ENCODE data around the gene SMIM11. TPM values are rescaled to one million over a fixed set of nuclear protein-coding genes. Genes with fewer than 3 reads are reported as not detected.
"Not testable (repeated sequence)": the region's sequence is repeated elsewhere in the genome, so short reads cannot be mapped to it uniquely, and the experiment has no call there.

The SMIM11 gene
- 1 to 10 TPM in 3 of 4 donors, under 1 TPM in 1; 0.34 to 7.7 (median 4.7) TPM for total RNA-seq

GRCh38 chr21:34374940-34375618 is at the start of gene SMIM11:
Gene SMIM11 (plus strand): TSS chr21:34375507. CDS start chr21:34379505, 3,998 bp downstream.
- no CpG with 5 or more reads among the region's 49 CpGs for WGBS, 2 donors
- DNase-seq (ENCODE audit: low spot score in 2 of 2); intact Hi-C loops (cut with DNase I; ENCODE audit: low total_unique reads); H3K4me3 ChIP-seq (ENCODE audit: low read depth, poor library complexity, severe bottlenecking): not testable (repeated sequence)

- peak in 1 of 2 donors; percentile 20 for DNase-seq (ENCODE audit: low spot score in 2 of 2)
- 97% methylated on average over 8 of the region's 8 CpGs for WGBS, 2 donors
- TF ChIP-seq CTCF (IDR thresholded peaks at IDR 0.05) (no peak), POLR2A (IDR thresholded peaks at IDR 0.05) (no peak)
- no peak overlapping the region for H3K4me3 ChIP-seq (ENCODE audit: low read depth, poor library complexity, severe bottlenecking)
- intact Hi-C loops (cut with DNase I; ENCODE audit: low total_unique reads), result no loop called here
Observed at GRCh38 chr21:34330055-34330454, 45.3 kb upstream of the SMIM11 start.

GRCh38 chr21:34331726-34332125 is 43.6 kb upstream of the SMIM11 start:
- no peak overlapping the region for H3K4me3 ChIP-seq (ENCODE audit: low read depth, poor library complexity, severe bottlenecking)
- 80 to 85% methylated on average over 5 of the region's 5 CpGs for WGBS, 2 donors
- no peak for TF ChIP-seq CTCF (IDR thresholded peaks at IDR 0.05)
- DNase-seq (ENCODE audit: low spot score in 2 of 2), result no peak
- intact Hi-C loops (cut with DNase I; ENCODE audit: low total_unique reads), result no loop called here

GRCh38 chr21:34332347-34332746 is 43.0 kb upstream of the SMIM11 start:
- intact Hi-C loops (cut with DNase I; ENCODE audit: low total_unique reads), result no loop called here
- H3K4me3 ChIP-seq (ENCODE audit: low read depth, poor library complexity, severe bottlenecking), result no peak overlapping the region
- no peak for DNase-seq (ENCODE audit: low spot score in 2 of 2)
- 95 to 98% methylated on average over 6 of the region's 6 CpGs for WGBS, 2 donors
- TF ChIP-seq CTCF (IDR thresholded peaks at IDR 0.05), result no peak
- TF ChIP-seq POLR2A (IDR thresholded peaks at IDR 0.05), result no peak

- intact Hi-C loops (cut with DNase I; ENCODE audit: low total_unique reads), result no loop called here
- H3K4me3 ChIP-seq (ENCODE audit: low read depth, poor library complexity, severe bottlenecking), result no peak overlapping the region
- 82 to 83% methylated on average over 13 of the region's 13 CpGs for WGBS, 2 donors
- DNase-seq (ENCODE audit: low spot score in 2 of 2), result no peak
- TF ChIP-seq CTCF (IDR thresholded peaks at IDR 0.05), result no peak
- no peak for TF ChIP-seq POLR2A (IDR thresholded peaks at IDR 0.05)
Observed at GRCh38 chr21:34333121-34333739, 42.1 kb upstream of the SMIM11 start.

- peak; percentile 59 to 86 for DNase-seq (ENCODE audit: low spot score in 2 of 2)
- intact Hi-C loops (cut with DNase I; ENCODE audit: low total_unique reads), result no loop called here
- H3K4me3 ChIP-seq (ENCODE audit: low read depth, poor library complexity, severe bottlenecking), result no peak overlapping the region
- TF ChIP-seq POLR2A (IDR thresholded peaks at IDR 0.05) (no peak), CTCF (IDR thresholded peaks at IDR 0.05) (no peak)
- 68 to 75% methylated on average over 6 of the region's 6 CpGs for WGBS, 2 donors
Observed at GRCh38 chr21:34335316-34335715, 40.0 kb upstream of the SMIM11 start.
